ENCODE measurements around the gene PTPRZ1.
A peak's percentile ranks its signal among the peaks of the same experiment; 100 is the strongest.

PTPRZ1 gene

GRCh38 chr7:122055073-122055472 lies 182.1 kb downstream of the PTPRZ1 start:
- DNase-seq (ENCODE audit: low spot score): no peak

GRCh38 chr7:122056977-122057376 lies 184.0 kb downstream of the PTPRZ1 start:
- DNase-seq (ENCODE audit: low spot score): no peak

GRCh38 chr7:122059542-122059941 lies 186.6 kb downstream of the PTPRZ1 start:
- DNase-seq (ENCODE audit: low spot score): no peak

- DNase-seq (ENCODE audit: low spot score): no peak
These were observed 190.2 kb downstream of the PTPRZ1 start for GRCh38 chr7:122063146-122063545.

- DNase-seq (ENCODE audit: low spot score): no peak
These were observed 192.0 kb downstream of the PTPRZ1 start for GRCh38 chr7:122064971-122065370.

GRCh38 chr7:122067077-122067476 lies 194.1 kb downstream of the PTPRZ1 start:
- no peak for DNase-seq (ENCODE audit: low spot score)

- DNase-seq (ENCODE audit: low spot score): no peak
These were observed 195.1 kb downstream of the PTPRZ1 start for GRCh38 chr7:122068046-122068445.

GRCh38 chr7:122068999-122069398 lies 196.0 kb downstream of the PTPRZ1 start:
- DNase-seq (ENCODE audit: low spot score): no peak

- DNase-seq (ENCODE audit: low spot score): no peak
These were observed 197.1 kb downstream of the PTPRZ1 start for GRCh38 chr7:122070062-122070461.

GRCh38 chr7:122070834-122071233 lies 197.9 kb downstream of the PTPRZ1 start:
- no peak for DNase-seq (ENCODE audit: low spot score)

GRCh38 chr7:122072272-122072671 lies 199.3 kb downstream of the PTPRZ1 start:
- DNase-seq (ENCODE audit: low spot score): no peak

GRCh38 chr7:122072924-122073599 lies 200.1 kb downstream of the PTPRZ1 start:
- DNase-seq (ENCODE audit: low spot score): no peak

- no peak for DNase-seq (ENCODE audit: low spot score)
These were observed 200.7 kb downstream of the PTPRZ1 start for GRCh38 chr7:122073635-122074034.

- no peak for DNase-seq (ENCODE audit: low spot score)
These were observed 209.2 kb downstream of the PTPRZ1 start for GRCh38 chr7:122082160-122082559.

- DNase-seq (ENCODE audit: low spot score): no peak
These were observed 209.7 kb downstream of the PTPRZ1 start for GRCh38 chr7:122082670-122083069.

- DNase-seq (ENCODE audit: low spot score): peak; percentile 89
These were observed 220.2 kb downstream of the PTPRZ1 start for GRCh38 chr7:122092964-122093797.

- DNase-seq (ENCODE audit: low spot score): no peak
These were observed 221.6 kb downstream of the PTPRZ1 start for GRCh38 chr7:122094549-122094948.

- DNase-seq (ENCODE audit: low spot score): no peak
These were observed 222.7 kb downstream of the PTPRZ1 start for GRCh38 chr7:122095642-122096041.

- no peak for DNase-seq (ENCODE audit: low spot score)
These were observed 227.1 kb downstream of the PTPRZ1 start for GRCh38 chr7:122100021-122100420.

GRCh38 chr7:122103064-122103463 lies 230.1 kb downstream of the PTPRZ1 start:
- no peak for DNase-seq (ENCODE audit: low spot score)
